Smooth muscle cell (in vitro differentiated cells): ENCODE results near the gene STUB1. TPM values are rescaled to one million over a fixed set of nuclear protein-coding genes. Genes with fewer than 3 reads are reported as not detected.

Experiments
- DNase-seq: peaks from one replicate; lab custom pipeline; 2025; ENCODE audit not compliant: unreplicated experiment; lab: John Stamatoyannopoulos, UW
- H2AFZ ChIP-seq: fragments of 200-600 bp; sonication (generic); 2 replicates; pipeline ENCODE4 v1.6.0; 2016; ENCODE audit warnings: antibody characterized with exemption, low read depth, mild to moderate bottlenecking
- H3F3A ChIP-seq: fragments of 200-600 bp; sonication (generic); 2 replicates; pipeline ENCODE4 v1.6.0; 2017; ENCODE audit warnings: antibody characterized with exemption, low read depth
- H3K27ac ChIP-seq: fragments of 200-600 bp; sonication (generic); 2 replicates; pipeline ENCODE4 v1.5.1; 2016; ENCODE audit warnings: low read depth, mild to moderate bottlenecking
- H3K27me3 ChIP-seq: fragments of 200-600 bp; sonication (generic); 2 replicates; pipeline ENCODE4 v1.6.1; 2016; ENCODE audit warnings: low read depth, mild to moderate bottlenecking
- H3K36me3 ChIP-seq: fragments of 200-600 bp; sonication (generic); 2 replicates; pipeline ENCODE4 v1.5.1; 2016; ENCODE audit warnings: low read depth
- H3K4me1 ChIP-seq: fragments of 200-600 bp; sonication (generic); 2 replicates; pipeline ENCODE4 v1.5.1; 2016; ENCODE audit warnings: low read depth
- H3K4me2 ChIP-seq: fragments of 200-600 bp; sonication (generic); 2 replicates; pipeline ENCODE4 v1.6.0; 2016; ENCODE audit warnings: mild to moderate bottlenecking
- H3K4me3 ChIP-seq: fragments of 200-600 bp; sonication (generic); 2 replicates; pipeline ENCODE4 v1.5.1; 2016; ENCODE audit warnings: mild to moderate bottlenecking
- H3K79me2 ChIP-seq: fragments of 200-600 bp; sonication (generic); 2 replicates; pipeline ENCODE4 v1.6.0; 2016; ENCODE audit warnings: low read depth, mild to moderate bottlenecking
- H3K9ac ChIP-seq: fragments of 200-600 bp; sonication (generic); 2 replicates; pipeline ENCODE4 v1.6.0; 2016; ENCODE audit warnings: low read depth
- H3K9me3 ChIP-seq: fragments of 200-600 bp; sonication (generic); replicated peaks from 2 replicates; pipeline ENCODE4 v1.5.1; 2016; ENCODE audit warnings: low read depth
- H4K20me1 ChIP-seq: fragments of 200-600 bp; sonication (generic); 2 replicates; pipeline ENCODE4 v1.6.0; 2016; ENCODE audit warnings: low read depth
- CTCF ChIP-seq: fragments of 200-600 bp; sonication (generic); IDR thresholded peaks from 2 replicates; pipeline ENCODE4 v1.5.1; 2017; ENCODE audit warnings: borderline replicate concordance, mild to moderate bottlenecking, antibody characterized with exemption; ENCODE audit not compliant: insufficient read depth, poor library complexity, severe bottlenecking
- WGBS: methylation state at CpG from one replicate; pipeline ENCODE4 v1.1.7; 2016; ENCODE audit warnings: low lambda C conversion rate; 5-methylcytosine and 5-hydroxymethylcytosine counted together
- polyA plus RNA-seq: library from polyadenylated mRNA; unstranded; fragments of >200 nt; fragmentation: Nextera tagmentation; extraction: Ambion mirVana; gene quantifications from 2 replicates; pipeline ENCODE4 v1.2.1, GENCODE V29; 2016
- total RNA-seq: library from RNA; depleted of rRNA; stranded (reverse); fragments of >200 nt; gene quantifications from 2 replicates; pipeline ENCODE4 v1.2.3, GENCODE V29; 2014

The STUB1 gene
- total and polyA plus RNA-seq, 2 experiments from 2014 or later = 99.0 to 196 TPM

DNA sequence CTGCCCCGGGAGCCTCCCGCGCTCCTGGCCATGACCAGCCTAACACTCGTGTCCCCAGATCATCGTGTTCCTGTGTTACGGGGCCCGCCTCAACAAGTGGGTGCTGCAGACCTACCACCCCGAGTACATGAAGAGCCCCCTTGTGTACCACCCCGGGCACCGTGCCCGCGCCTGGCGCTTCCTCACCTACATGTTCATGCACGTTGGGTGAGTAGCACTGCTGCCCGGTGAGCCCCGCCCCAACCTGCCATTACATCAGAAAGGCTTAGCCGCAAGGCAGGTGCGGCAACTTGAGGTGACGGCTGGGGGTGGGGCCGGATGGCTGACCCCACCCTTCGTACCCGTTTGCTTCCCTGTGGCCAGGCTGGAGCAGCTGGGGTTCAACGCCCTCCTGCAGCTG, 3.3 kb upstream of the STUB1 start:
- H3K36me3 ChIP-seq = no peaks in the 10 kb centered on the region
- peaks cover 15% of the 10 kb centered on the region for H3K4me1 ChIP-seq
- H4K20me1 ChIP-seq = peaks cover 31% of the 10 kb centered on the region
- no peaks in the 10 kb centered on the region for H3K27me3 ChIP-seq
- peaks cover 14% of the 10 kb centered on the region for H3K79me2 ChIP-seq
- no peak for DNase-seq
- H3K4me2 ChIP-seq = no peak overlapping the region
- no peak overlapping the region for H2AFZ ChIP-seq
- 89% methylated on average over 19 of the region's 23 CpGs for WGBS
- no peak overlapping the region for H3K9ac ChIP-seq
- no peak overlapping the region for H3K27ac ChIP-seq
- no peak overlapping the region for H3K4me3 ChIP-seq
- no peak for TF ChIP-seq CTCF
- H3F3A ChIP-seq = peaks cover 4% of the 10 kb centered on the region
- H3K9me3 ChIP-seq = no peaks in the 10 kb centered on the region

- 94% methylated on average over 45 of the region's 57 CpGs for WGBS
- Histone ChIP-seq H3K4me3 (no peak overlapping the region), H3K27ac (no peak overlapping the region), H2AFZ (no peak overlapping the region), H3K79me2 (peaks cover 20% of the 10 kb centered on the region), H3K4me2 (no peak overlapping the region), H3K36me3 (no peaks in the 10 kb centered on the region), H3K9me3 (no peaks in the 10 kb centered on the region), H3F3A (peaks cover 4% of the 10 kb centered on the region), H4K20me1 (peaks cover 31% of the 10 kb centered on the region), H3K9ac (no peak overlapping the region), H3K27me3 (no peaks in the 10 kb centered on the region), H3K4me1 (peaks cover 15% of the 10 kb centered on the region)
- no peak for TF ChIP-seq CTCF
- no peak for DNase-seq
Measured at GRCh38 chr16:677316-678190, 2.7 kb upstream of the STUB1 start.

GRCh38 chr16:678209-678857, 1.9 kb upstream of the STUB1 start:
- Histone ChIP-seq H3K4me1 (peaks cover 20% of the 10 kb centered on the region), H3K27ac (no peak overlapping the region), H3K9ac (no peak overlapping the region), H3K79me2 (peaks cover 28% of the 10 kb centered on the region), H3K9me3 (no peaks in the 10 kb centered on the region), H3F3A (peaks cover 4% of the 10 kb centered on the region), H3K27me3 (no peaks in the 10 kb centered on the region), H3K36me3 (no peaks in the 10 kb centered on the region), H2AFZ (no peak overlapping the region), H4K20me1 (peaks cover 37% of the 10 kb centered on the region), H3K4me3 (no peak overlapping the region), H3K4me2 (peak overlapping the region; percentile 83)
- DNase-seq = no peak
- no peak for TF ChIP-seq CTCF
- 95% methylated on average over 19 of the region's 21 CpGs for WGBS
